ENCODE measurements around the gene BCL2L15. TPM values are rescaled to one million over a fixed set of nuclear protein-coding genes. Genes with fewer than 3 reads are reported as not detected.
A peak's percentile ranks its signal among the peaks of the same experiment; 100 is the strongest.

BCL2L15 gene
- total and polyA plus RNA-seq, 2 of the 8 experiments (the other 6 are each of a cell fraction or from before 2014, with no cell fraction given), result 0.32 to 0.36 TPM

GRCh38 chr1:113904674-113905434 is 17.5 kb upstream of the BCL2L15 start, which contains the start of the genes AP4B1 and DCLRE1B (continued):
- TF ChIP-seq KDM5A (IDR thresholded peaks at IDR 0.05; ENCODE audit: low read length) (peak; percentile 25; the same call in 1 of the 2 replicates), SIRT6 (IDR thresholded peaks at IDR 0.05; ENCODE audit: low read length) (no peak), FOSL1 (IDR thresholded peaks at IDR 0.05; ENCODE audit: insufficient read depth, low read depth, low read length) (no peak), PHF8 (conservative IDR thresholded peaks at IDR 0.05; ENCODE audit: low read depth, low read length) (peak; percentile 14; the same call in 1 of the 2 replicates), SP2 (IDR thresholded peaks at IDR 0.05; ENCODE audit: low read length) (no peak), RAD21 (IDR thresholded peaks at IDR 0.05 in 1 of 2, conservative IDR thresholded peaks at IDR 0.05 in 1 of 2; ENCODE audit: low read depth in 2 of 2, low read length in 2 of 2) (peak; percentile 45 to 55; a peak in 3 of 4 replicates), CEBPB (IDR thresholded peaks at IDR 0.05; ENCODE audit: low read depth, low read length) (no peak), NANOG (IDR thresholded peaks at IDR 0.05; ENCODE audit: insufficient read depth, low read depth, low read length, poor library complexity, severe bottlenecking) (peak; percentile 46), CREB1 (IDR thresholded peaks at IDR 0.05) (peak; percentile 29; the same call in 1 of the 2 replicates), RXRA (IDR thresholded peaks at IDR 0.05; ENCODE audit: insufficient read depth, low read depth, low read length) (no peak), RNF2 (IDR thresholded peaks at IDR 0.05; ENCODE audit: borderline replicate concordance, low read depth, low read length, missing control alignments, poor library complexity, severe bottlenecking) (no peak), CHD1 (IDR thresholded peaks at IDR 0.05; ENCODE audit: low read depth, low read length) (no peak), HDAC2 (IDR thresholded peaks at IDR 0.05; ENCODE audit: borderline replicate concordance in 1 of 2, low read depth in 2 of 2, low read length in 2 of 2) (peak in 1 of 2 experiments; percentile 44; a peak in 2 of 4 replicates), USF2 (IDR thresholded peaks at IDR 0.05; ENCODE audit: low read length) (no peak), TAF7 (optimal IDR thresholded peaks at IDR 0.05; ENCODE audit: borderline replicate concordance, low read depth, low read length) (peak; percentile 54), BCL11A (IDR thresholded peaks at IDR 0.05; ENCODE audit: low read depth in 2 of 2, low read length in 2 of 2) (no peak), TAF1 (IDR thresholded peaks at IDR 0.05; ENCODE audit: low read depth, low read length) (peak; percentile 44; the same call in 1 of the 2 replicates), TEAD4 (IDR thresholded peaks at IDR 0.05; ENCODE audit: low read depth, low read length) (no peak), YY1 (IDR thresholded peaks at IDR 0.05; ENCODE audit: low read depth, low read length) (peak; percentile 83)
